ENCODE results near the gene DGKQ. TPM values are rescaled to one million over a fixed set of nuclear protein-coding genes. Genes with fewer than 3 reads are reported as not detected.
A peak's percentile ranks its signal among the peaks of the same experiment; 100 is the strongest.

Gene DGKQ
- total and polyA plus RNA-seq, 2 of the 13 experiments (the other 11 are each of a cell fraction or from before 2014, with no cell fraction given) = 4.5 to 7.2 TPM

- TF ChIP-seq ZNF12 (CRISPR knock-in tag; IDR thresholded peaks at IDR 0.05) (no peak), RFX5 (IDR thresholded peaks at IDR 0.05; ENCODE audit: low read depth, low read length) (0 out of 2 replicates have a peak, but pooled peaks have one; percentile 15), FOXA3 (CRISPR knock-in tag; IDR thresholded peaks at IDR 0.05) (peak; percentile 41; the same call in 1 of the 2 replicates), ZNF549 (CRISPR knock-in tag; IDR thresholded peaks at IDR 0.05) (no peak), CERS6 (CRISPR knock-in tag; IDR thresholded peaks at IDR 0.05) (no peak), SIX4 (CRISPR knock-in tag; IDR thresholded peaks at IDR 0.05) (no peak; the same call in 1 of the 2 replicates), KLF12 (CRISPR knock-in tag; IDR thresholded peaks at IDR 0.05; ENCODE audit: borderline replicate concordance) (no peak), ZBTB14 (CRISPR knock-in tag; IDR thresholded peaks at IDR 0.05) (no peak), EP300 (IDR thresholded peaks at IDR 0.05; ENCODE audit: low read depth in 2 of 2, low read length in 2 of 2) (no peak), EP300 (CRISPR knock-in tag; IDR thresholded peaks at IDR 0.05; ENCODE audit: borderline replicate concordance) (no peak), ZNF44 (CRISPR knock-in tag; IDR thresholded peaks at IDR 0.05) (peak; percentile 71; the same call in 1 of the 2 replicates), MEIS2 (CRISPR knock-in tag; IDR thresholded peaks at IDR 0.05) (peak; percentile 93), ZBTB21 (CRISPR knock-in tag; IDR thresholded peaks at IDR 0.05) (peak; percentile 59), SP5 (CRISPR knock-in tag; IDR thresholded peaks at IDR 0.05; ENCODE audit: borderline replicate concordance, low read depth) (no peak), KAT2B (IDR thresholded peaks at IDR 0.05; ENCODE audit: borderline replicate concordance, low read depth, low read length) (no peak), SOX5 (CRISPR knock-in tag; IDR thresholded peaks at IDR 0.05; ENCODE audit: borderline replicate concordance) (peak; percentile 36; the same call in 1 of the 2 replicates), ZNF276 (CRISPR knock-in tag; IDR thresholded peaks at IDR 0.05; ENCODE audit: low read depth) (peak; percentile 51; the same call in 1 of the 2 replicates), MAFF (IDR thresholded peaks at IDR 0.05; ENCODE audit: low read depth, low read length) (no peak)
- TF ChIP-seq, protein P1, sequence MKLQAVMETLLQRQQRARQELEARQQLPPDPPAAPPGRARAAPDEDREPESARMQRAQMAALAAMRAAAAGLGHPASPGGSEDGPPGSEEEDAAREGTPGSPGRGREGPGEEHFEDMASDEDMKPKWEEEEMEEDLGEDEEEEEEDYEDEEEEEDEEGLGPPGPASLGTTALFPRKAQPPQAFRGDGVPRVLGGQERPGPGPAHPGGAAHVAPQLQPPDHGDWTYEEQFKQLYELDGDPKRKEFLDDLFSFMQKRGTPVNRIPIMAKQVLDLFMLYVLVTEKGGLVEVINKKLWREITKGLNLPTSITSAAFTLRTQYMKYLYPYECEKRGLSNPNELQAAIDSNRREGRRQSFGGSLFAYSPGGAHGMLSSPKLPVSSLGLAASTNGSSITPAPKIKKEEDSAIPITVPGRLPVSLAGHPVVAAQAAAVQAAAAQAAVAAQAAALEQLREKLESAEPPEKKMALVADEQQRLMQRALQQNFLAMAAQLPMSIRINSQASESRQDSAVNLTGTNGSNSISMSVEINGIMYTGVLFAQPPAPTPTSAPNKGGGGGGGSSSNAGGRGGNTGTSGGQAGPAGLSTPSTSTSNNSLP (IDR thresholded peaks at IDR 0.05; ENCODE audit: low read depth, low read length) = no peak
- TF ChIP-seq, protein P2, sequence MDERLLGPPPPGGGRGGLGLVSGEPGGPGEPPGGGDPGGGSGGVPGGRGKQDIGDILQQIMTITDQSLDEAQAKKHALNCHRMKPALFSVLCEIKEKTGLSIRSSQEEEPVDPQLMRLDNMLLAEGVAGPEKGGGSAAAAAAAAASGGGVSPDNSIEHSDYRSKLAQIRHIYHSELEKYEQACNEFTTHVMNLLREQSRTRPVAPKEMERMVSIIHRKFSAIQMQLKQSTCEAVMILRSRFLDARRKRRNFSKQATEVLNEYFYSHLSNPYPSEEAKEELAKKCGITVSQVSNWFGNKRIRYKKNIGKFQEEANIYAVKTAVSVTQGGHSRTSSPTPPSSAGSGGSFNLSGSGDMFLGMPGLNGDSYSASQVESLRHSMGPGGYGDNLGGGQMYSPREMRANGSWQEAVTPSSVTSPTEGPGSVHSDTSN (CRISPR knock-in tag; IDR thresholded peaks at IDR 0.05) = no peak
- TF ChIP-seq, protein P3, sequence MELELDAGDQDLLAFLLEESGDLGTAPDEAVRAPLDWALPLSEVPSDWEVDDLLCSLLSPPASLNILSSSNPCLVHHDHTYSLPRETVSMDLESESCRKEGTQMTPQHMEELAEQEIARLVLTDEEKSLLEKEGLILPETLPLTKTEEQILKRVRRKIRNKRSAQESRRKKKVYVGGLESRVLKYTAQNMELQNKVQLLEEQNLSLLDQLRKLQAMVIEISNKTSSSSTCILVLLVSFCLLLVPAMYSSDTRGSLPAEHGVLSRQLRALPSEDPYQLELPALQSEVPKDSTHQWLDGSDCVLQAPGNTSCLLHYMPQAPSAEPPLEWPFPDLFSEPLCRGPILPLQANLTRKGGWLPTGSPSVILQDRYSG (CRISPR knock-in tag; IDR thresholded peaks at IDR 0.05) = no peak
Observed at GRCh38 chr4:931960-932712, 41.2 kb downstream of the DGKQ start, which contains the start of the genes GAK and TMEM175 (continued).
